HG03060 (cell line): ENCODE data around the gene CLCN1.

Experiments
- ATAC-seq: cut with Tn5 transposase; IDR thresholded peaks from one replicate; pipeline ENCODE4 v1.9.1; 2021; ENCODE audit warnings: low read depth, moderate number of reproducible peaks; ENCODE audit not compliant: unreplicated experiment

CLCN1 gene

DNA sequence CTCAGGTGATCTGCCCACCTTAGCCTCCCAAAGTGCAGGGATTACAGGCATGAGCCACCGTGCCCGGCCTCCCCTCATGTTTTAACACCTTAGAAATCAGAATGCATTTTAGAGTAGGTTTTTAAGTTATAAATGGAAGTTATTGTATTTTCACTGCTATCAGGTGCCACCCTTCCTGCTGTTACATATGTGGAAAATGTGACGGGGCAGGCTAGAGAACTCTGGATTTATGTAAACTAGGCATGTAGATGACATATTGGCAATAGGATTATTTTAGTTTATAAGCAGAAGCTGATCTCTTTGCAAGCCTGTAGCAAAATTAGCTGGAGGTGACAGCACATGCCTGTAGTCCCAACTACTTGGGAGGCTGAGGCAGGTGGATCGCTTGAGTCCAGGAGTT lies 25.6 kb upstream of the CLCN1 start:
- ATAC-seq = no peak

DNA sequence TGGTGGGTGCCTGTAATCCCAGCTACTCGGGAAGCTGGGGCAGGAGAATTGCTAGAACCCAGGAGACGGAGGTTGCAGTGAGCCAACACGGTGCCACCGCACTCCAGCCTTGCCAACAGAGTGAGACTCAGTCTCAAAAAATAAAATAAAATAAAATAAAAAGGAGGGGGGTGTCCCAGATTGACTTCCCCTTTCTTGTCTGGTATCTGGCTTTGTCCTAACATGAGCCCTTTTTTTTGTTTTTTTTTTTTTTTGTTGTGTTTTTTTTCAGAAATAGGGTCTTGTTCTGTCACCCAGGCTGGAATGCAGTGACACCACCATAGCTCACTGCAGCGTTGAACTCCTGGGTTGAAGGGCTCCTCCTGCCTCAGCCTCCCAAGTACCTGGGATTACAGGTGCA lies 23.0 kb upstream of the CLCN1 start:
- no peak for ATAC-seq

DNA sequence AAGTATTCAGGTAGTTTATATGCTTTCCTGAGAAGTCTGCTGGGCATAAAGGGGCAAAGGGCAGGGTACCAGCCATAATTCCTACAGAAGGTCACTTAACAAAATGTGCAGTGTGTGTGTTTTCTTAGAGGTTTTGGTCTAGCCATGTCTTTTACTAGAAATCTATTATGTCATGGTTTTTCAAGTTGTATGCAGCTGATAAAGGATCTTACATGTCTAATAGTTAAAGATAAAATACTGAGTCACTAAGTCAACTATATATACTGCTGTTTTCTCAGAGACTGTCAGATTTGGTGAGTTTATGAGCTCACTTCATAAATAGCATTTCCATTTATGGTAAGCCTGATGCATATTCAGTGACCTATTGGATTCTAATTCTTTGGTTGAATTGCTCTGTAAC lies 20.0 kb upstream of the CLCN1 start:
- ATAC-seq = no peak

DNA sequence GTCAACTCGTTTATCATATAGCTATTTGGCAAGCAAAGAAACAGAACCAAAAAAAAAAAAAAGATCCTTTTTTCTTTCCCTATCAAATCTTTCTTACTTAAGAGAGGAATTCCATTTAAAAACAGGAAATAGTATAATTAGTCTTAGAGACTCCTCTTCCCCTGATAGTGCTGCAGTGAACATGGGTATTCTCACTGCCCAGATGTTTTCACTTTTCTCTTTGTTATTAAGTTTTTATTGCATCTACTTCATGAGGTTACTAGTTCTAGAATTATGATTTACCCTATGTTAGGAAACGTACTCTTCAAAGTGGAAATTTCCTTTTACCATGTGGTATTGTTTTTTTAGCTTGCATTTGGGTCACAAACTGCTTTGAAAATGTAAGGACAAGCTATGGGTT lies 19.2 kb upstream of the CLCN1 start:
- ATAC-seq = no peak

DNA sequence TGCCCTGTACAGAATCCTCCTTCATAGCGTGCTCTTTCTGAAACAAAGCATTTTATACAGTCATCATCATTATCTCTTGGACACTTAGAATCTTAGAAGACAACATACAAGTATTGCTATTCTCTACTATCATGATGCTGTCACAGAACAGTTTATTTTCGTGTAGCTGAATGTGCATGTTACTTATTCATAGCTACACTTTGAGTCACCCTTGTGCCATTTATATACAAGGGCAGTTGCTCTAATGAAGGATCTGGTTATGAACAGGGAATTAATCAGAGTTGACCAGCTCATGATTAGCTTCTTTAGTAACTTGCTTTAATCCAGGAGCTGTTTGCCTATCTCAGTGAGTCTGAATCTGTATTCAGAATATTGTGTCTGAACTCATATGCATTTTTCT lies 16.6 kb upstream of the CLCN1 start:
- no peak for ATAC-seq

DNA sequence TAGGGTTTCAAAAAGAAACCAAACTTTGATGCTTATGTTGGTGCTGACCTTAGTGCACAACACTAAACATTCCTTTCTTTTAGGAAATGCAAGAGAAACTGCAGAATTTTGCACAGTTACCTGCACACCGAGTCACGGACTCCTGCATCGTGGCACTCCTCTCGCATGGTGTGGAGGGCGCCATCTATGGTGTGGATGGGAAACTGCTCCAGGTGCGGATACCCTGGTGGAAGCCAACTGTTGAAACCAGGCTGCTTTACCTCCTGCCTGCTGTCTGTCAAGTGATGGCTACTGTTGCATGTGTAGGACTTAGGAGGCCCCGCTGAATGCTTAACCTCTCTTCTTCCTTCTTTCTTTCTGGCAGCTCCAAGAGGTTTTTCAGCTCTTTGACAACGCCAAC lies 16.1 kb upstream of the CLCN1 start:
- ATAC-seq = no peak

DNA sequence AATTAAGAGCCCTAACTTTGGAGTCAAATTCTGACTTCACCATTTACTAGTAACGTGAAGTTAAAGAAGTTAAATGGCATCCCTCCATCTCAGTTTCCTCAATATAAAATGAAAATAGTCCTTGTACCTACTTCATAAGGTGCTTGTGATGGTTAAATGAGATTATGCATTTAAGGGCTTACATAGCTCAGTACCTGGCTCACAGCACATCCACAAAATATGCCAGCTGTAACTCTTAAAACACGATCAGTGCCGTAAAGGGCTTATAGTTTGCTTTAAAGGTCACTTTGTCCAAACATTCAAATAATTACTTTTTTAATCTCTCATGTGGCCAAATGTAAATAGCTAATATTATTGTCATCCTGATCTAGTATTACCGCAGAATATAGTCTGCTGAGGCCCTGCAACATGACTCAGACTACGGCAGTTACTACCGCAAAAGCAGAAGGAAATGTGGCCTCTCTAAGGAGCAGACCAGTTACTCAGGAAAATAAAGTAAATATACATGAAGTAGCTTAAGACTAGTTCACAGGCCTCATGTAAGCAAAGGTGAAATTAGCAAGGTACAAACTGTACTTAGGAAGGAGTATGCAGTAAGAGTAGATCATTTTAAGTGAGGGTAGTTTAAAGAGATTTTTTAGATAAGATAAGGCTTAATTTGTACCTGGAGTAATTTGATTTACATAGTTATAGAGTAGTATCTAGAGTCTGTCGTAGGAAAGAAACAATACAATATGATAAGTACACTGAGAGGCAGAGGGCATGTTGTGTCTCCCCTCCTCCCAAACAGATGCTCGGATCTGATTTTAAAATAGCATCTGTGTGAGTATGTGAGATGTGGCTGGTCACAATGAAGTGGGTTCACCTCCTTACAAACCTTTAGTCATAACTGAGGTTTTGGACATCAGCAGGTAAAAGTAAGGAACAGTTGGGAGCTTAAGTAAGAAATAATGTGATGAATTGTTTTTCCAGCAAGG lies 14.7 kb upstream of the CLCN1 start:
- ATAC-seq = no peak

DNA sequence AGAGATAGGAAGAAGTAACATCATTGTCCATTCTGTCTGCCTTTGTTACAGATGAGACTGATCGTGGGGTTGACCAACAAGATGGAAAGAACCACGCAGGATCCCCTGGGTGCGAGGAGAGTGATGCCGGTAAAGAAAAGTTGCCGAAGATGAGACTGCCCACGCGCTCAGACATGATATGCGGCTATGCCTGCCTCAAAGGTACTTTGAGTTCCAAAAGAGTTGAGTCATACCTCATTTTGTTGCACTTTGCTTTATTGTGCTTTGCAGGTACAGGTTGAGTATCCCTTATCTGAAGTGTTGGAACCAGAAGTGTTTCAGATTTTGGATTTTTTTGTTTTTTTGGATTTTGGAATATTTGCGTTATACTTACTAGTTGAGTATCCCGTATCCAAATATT lies 12.2 kb upstream of the CLCN1 start:
- ATAC-seq = no peak

DNA sequence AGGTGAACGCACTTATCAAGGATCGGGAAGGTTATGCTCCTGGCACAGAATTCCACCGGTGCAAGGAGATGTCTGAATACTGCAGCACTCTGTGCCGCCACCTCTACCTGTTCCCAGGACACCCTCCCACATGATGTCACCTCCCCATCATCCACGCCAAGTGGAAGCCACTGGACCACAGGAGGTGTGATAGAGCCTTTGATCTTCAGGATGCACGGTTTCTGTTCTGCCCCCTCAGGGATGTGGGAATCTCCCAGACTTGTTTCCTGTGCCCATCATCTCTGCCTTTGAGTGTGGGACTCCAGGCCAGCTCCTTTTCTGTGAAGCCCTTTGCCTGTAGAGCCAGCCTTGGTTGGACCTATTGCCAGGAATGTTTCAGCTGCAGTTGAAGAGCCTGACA lies 11.0 kb upstream of the CLCN1 start:
- ATAC-seq = no peak

DNA sequence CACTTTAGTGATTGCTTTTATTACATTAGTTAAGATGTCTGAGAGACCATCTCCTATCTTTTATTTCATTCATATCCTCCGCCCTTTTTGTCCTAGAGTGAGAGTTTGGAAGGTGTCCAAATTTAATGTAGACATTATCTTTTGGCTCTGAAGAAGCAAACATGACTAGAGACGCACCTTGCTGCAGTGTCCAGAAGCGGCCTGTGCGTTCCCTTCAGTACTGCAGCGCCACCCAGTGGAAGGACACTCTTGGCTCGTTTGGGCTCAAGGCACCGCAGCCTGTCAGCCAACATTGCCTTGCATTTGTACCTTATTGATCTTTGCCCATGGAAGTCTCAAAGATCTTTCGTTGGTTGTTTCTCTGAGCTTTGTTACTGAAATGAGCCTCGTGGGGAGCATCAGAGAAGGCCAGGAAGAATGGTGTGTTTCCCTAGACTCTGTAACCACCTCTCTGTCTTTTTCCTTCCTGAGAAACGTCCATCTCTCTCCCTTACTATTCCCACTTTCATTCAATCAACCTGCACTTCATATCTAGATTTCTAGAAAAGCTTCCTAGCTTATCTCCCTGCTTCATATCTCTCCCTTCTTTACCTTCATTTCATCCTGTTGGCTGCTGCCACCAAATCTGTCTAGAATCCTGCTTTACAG lies 10.4 kb upstream of the CLCN1 start:
- no peak for ATAC-seq

DNA sequence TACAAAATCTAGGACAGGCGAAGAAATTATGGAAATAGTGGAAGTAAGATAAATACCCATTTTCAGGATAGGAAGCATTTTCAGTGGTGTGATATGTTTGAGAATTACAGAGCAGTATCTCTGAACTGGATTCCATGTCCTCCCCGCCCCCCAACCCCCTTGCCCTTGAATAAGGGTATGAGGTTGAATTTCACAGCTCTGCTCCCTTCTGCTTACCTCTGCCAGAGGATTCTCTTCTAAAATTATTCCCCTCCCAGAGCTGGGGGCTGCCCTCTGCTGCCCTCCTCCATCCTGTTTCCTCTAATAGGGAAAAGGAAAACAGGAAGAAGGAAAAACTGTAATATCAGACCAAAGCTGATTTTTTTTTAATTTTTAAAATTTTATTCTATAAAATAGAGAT lies 7.3 kb upstream of the CLCN1 start:
- ATAC-seq = no peak

DNA sequence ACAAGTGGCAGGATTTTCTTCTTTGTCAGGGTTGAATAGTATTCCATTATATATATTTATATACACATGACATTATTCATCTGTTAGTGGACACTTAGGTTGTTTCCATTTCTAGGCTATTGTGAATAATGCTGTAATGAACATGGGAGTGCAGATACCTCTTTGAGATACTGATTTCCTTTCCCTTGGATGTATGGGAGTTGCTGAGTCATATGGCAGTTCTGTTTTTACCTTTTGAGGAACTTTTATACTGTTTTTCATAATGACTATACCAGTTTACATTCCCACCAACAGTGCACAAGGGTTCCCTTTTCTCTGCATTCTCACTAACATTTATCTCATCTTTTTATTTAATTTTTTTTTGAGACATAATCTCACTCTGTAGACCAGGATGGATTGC lies 1.8 kb upstream of the CLCN1 start:
- no peak for ATAC-seq

DNA sequence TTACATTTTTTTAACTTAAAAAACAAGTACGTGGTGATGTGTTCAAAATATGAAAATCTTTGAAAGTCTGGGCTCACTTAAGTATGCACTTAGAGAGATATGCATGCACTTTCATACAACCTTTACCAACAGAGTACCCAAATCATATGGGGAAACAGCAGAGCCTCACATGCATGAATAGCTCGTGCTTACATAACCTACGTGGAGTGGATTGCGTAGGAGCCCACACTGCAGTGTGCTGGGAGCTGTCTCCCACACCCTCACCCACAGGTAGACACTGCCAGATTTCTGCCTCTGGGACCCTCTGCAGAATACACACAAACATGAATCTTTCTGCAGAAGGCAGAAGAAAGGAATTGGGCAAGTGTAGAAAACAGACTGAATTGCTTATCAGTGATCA lies 581 bp downstream of the CLCN1 start:
- ATAC-seq = no peak

DNA sequence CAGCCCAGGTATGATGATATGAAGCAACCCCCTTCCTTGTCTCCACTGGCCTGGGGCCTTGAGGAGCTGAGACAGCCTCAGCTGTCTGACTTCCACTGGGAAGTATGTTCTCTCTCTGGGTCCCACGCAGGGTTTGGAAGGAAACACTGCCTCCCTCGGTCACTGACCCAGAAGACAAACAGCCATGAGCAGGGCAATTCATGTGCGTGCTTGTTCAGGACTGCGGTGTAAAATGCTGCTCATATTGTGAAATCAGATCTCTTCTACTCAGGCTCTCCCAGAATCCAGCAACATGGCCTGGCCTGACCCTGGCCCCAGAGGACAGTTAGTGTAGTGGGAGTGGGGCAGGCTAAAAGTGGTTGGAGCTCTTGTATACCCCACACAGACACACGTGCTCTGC lies 2.8 kb downstream of the CLCN1 start:
- ATAC-seq = no peak

DNA sequence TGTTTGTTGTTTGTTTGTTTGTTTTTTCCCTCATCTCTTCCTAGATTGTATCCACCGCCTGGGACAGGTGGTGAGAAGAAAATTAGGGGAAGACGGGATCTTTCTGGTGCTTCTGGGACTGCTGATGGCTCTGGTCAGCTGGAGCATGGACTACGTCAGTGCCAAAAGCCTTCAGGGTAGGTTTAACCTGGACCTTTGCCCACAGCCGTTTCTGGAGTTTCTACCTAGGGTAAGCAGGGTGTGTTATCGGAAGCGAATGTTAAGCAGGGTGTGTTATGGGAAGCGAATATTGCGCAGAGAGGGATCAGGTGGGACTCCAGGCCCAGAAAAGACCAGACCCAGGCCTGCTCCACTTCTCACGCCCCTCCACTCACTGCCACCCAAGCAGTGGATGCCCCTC lies 4.7 kb downstream of the CLCN1 start:
- no peak for ATAC-seq

DNA sequence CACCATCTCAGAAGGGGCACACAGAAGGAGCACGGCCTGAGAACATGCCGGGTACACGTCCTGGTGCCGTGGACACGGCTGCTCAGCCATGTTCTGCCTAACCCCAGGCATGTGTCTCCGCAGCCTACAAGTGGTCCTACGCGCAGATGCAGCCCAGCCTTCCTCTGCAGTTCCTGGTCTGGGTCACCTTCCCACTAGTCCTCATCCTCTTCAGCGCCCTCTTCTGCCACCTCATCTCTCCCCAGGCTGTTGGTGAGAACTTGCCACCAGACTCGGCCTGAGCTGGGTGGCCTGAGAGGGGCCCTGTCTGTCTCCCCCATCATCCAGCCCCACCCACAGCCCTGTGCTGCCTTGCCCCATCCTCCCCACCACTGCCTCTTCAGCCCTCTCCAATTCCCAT lies 5.3 kb downstream of the CLCN1 start:
- ATAC-seq = no peak

DNA sequence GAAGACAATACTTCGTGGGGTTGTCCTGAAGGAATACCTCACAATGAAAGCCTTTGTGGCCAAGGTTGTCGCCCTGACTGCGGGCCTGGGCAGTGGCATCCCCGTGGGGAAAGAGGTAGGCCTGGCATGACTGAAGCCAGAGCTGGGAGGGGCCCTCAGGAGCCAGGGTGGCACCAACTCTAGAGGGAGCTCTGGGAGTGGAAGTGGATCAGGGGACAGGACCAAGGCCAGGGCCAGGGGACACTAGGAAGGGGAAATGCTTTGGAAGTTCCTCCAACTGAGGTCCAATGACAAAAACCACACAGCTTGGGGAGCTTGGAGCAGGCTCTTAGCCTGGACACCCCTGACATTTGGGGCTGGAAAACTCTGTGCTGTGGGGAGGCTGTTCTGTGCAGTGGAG lies 5.8 kb downstream of the CLCN1 start:
- no peak for ATAC-seq

DNA sequence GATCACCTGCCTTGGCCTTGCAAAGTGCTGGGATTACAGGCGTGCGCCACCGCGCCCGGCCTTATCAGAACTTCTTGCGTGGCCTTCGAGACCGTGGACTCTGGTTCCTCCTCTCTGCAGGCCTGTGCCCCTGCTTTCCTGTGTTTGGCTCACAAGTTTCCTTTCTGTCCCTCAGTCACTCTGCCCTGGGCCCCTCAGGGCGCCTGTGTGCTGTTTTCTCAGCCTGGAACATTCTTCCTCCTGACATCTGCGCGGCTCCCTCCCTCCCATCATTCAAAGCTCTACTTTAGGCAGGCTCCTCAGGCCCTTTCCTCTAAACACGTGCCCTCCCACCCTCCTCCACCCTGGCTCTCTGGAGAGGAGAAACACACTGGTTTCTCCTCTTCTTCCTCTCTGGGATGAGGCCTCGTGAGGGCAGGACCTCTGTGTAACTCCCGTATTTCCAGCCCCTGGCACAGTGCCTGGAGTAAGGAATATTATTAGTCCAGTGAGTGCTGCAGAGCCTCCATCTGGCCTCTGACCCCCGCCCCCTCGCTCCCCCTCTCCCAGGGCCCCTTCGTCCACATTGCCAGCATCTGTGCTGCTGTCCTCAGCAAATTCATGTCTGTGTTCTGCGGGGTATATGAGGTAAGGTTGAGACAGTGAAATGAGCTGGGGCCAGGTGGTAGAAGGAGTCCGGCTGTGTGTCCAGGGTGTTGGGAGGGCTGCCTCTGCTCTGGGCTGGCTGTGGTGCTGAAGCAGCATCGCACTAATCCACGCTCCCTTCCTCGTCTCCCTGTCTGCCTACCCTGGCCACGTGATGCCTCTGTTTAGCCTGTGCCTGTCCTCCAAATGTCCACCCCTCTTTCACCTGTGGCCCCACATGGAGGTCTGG lies 7.1 kb downstream of the CLCN1 start:
- no peak for ATAC-seq

DNA sequence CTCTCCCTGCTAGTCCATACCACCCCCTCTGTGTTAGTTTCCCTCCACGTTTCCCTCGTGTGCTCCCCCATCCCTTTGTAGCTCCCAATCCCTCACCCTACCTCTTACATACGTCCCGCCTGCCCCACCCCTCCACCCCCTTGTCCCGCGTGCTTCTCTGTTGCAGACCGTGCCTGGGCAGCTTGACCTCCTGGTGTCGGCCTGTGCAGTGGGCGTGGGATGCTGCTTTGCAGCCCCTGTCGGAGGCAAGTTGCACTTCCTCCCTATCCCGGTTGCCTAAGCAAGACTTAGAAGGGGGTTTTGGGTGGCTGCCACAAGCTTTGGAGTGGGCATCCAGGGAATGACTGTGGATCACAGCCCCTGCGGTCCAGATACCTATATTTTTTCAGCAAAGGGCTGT lies 7.7 kb downstream of the CLCN1 start:
- ATAC-seq = no peak

DNA sequence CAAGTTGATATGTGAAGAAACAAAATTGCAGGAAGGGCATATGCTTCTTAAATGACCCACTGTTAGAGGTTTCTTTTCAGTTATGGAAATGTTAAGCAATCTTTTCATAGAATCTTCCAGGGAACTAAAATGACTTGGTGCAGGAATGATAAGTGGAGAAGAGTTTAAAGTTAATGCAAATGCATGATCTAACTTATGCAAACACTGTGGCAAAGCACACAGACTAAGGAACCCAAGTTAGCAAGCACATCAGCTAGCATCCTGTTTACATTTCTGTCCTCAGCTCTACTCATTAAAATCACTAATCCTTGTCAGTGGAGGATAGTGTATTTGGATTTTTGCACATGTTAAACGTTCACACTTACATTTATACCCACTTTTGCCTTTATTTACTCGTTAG lies 9.3 kb downstream of the CLCN1 start:
- no peak for ATAC-seq

DNA sequence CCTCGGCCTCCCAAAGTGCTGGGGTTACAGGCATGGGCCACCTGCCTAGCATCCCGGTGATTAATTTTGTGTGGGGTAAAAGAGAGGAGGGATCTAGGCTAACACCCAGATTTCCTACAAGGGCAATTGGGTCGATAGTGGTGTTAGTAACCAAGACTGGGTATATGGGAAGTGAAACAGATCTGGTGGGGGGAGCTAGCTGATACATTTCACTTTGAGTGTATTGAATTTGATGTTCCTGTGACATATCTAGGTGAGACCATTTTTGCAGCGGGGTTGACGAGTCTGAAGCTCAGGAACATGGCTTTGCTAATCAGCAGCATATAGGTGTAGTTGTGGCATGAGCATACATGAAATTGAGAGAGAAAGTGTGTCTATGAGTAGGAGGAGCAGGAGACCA lies 12.0 kb downstream of the CLCN1 start:
- no peak for ATAC-seq
